Psoas muscle (tissue), 8 donors: ENCODE results near the gene MGRN1. TPM values are rescaled to one million over a fixed set of nuclear protein-coding genes. Genes with fewer than 3 reads are reported as not detected.

Experiments
- ATAC-seq, 4 donors: fragments of 200-7000 bp; cut with Tn5 transposase; one replicate each; pipeline ENCODE4 v1.9.1; 2020; ENCODE audit warnings: moderate library complexity in 3 of 4, mild to moderate bottlenecking in 2 of 4
- DNase-seq, 2 donors: peaks; one replicate each; pipeline ENCODE4 v3.0.0-alpha.2; 2020
- H3K27ac ChIP-seq: fragments of 200-600 bp; one replicate; pipeline ENCODE4 v1.8.0; 2022
- H3K27me3 ChIP-seq, 3 donors: fragments of 200-600 bp in 1 of 3; one replicate each; pipeline versions ENCODE4 v1.6.1 to v1.8.0; 2013 to 2022; ENCODE audit warnings: low read length in 2 of 3, mild to moderate bottlenecking in 2 of 3, moderate library complexity in 1 of 3; ENCODE audit not compliant: insufficient read depth in 3 of 3
- H3K36me3 ChIP-seq, 2 donors: fragments of 200-600 bp in 1 of 2; one replicate each; pipeline versions ENCODE4 v1.6.1 to v1.8.0; 2013 to 2022; ENCODE audit warnings: low read depth in 1 of 2, mild to moderate bottlenecking in 1 of 2, moderate library complexity in 1 of 2; ENCODE audit not compliant: insufficient read depth in 1 of 2
- H3K4me1 ChIP-seq: fragments of 200-600 bp; one replicate; pipeline ENCODE4 v1.8.0; 2022
- H3K4me3 ChIP-seq: fragments of 200-600 bp; one replicate; pipeline ENCODE4 v1.8.0; 2022; ENCODE audit warnings: mild to moderate bottlenecking
- H3K9me3 ChIP-seq: fragments of 200-600 bp; one replicate; pipeline ENCODE4 v1.8.0; 2022
- WGBS, 3 donors: extraction: QIAGEN DNeasy Blood & Tissue Kit; methylation state at CpG; one replicate each; pipeline versions ENCODE4 v1.1.6 to v1.1.7; 2013; 5-methylcytosine and 5-hydroxymethylcytosine counted together
- intact Hi-C, 2 donors: fragments of 100-400 bp; cut with DNase I; formaldehyde crosslinking; loops; one replicate each; pipeline versions ENCODE4 v1.11.0 to v1.14.2; 2022
- polyA plus RNA-seq, 3 donors: library from polyadenylated mRNA; stranded (reverse); fragments of 200-250 nt; gene quantifications; one replicate each; pipeline ENCODE4 v1.2.3, GENCODE V29; 2013
- total RNA-seq, 4 donors: library from RNA; stranded (reverse); fragmentation: NEBNext Ultra II Directional in 2 of 4; extraction: Animal tissue kit (Norgen Biotek cat#: 25700) in 2 of 4; gene quantifications; one replicate each; pipeline versions ENCODE4 v1.2.1 to v1.2.4, GENCODE V29; 2021 to 2023
- TF ChIP-seq, protein P1 (sequence below): fragments of 200-600 bp; IDR thresholded peaks from one replicate; pipeline ENCODE4 v1.8.0; 2022; ENCODE audit warnings: antibody characterized with exemption
- donor health status: healthy with polysubstance abuse.
- donor health status: DM: no; HTN: no; CAD: no; lungs with moderate emphysema.
- donor health status: Bipolar disorder and iron deficiency.
- donor health status: healthy.
- donor health status: DM: yes; HTN: yes; CAD: no.
- donor health status: DM: no; HTN: no; CAD: no.
- donor health status: DM: no; HTN: no; CAD: no.
- donor health status: DM: yes; HTN: yes; CAD: no.

Gene MGRN1
- total and polyA plus RNA-seq, 7 donors: 20.2 to 63.1 (median 44.2) TPM

DNA sequence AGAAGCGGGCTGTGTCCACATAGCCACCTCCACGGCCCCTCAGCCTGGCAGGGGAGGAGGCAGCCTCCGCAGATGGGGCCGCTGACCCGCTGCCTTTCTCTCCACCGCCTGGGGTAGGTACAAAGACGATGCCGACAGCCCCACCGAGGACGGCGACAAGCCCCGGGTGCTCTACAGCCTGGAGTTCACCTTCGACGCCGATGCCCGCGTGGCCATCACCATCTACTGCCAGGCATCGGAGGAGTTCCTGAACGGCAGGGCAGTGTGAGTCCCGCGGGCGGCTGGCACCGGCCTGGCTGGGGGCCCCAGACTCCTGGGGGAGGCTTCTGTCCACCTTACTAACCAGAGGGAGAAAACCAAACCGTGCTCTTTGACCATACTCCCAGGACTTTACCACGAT, 27.9 kb downstream of the MGRN1 start:
- Histone ChIP-seq H3K27ac (no peak overlapping the region), H3K27me3 (no peaks in the 10 kb centered on the region), H3K36me3 (peaks cover 4 to 73% of the 10 kb centered on the region in 2 donors), H3K9me3 (no peaks in the 10 kb centered on the region), H3K4me1 (no peaks in the 10 kb centered on the region), H3K4me3 (no peak overlapping the region)
- ATAC-seq (no peak), DNase-seq (no peak)
- intact Hi-C loops: no loop called here
- WGBS, 3 donors: 92 to 95% (median 94%) methylated on average over 24 to 25 of the region's 25 CpGs
- TF ChIP-seq, protein P1, sequence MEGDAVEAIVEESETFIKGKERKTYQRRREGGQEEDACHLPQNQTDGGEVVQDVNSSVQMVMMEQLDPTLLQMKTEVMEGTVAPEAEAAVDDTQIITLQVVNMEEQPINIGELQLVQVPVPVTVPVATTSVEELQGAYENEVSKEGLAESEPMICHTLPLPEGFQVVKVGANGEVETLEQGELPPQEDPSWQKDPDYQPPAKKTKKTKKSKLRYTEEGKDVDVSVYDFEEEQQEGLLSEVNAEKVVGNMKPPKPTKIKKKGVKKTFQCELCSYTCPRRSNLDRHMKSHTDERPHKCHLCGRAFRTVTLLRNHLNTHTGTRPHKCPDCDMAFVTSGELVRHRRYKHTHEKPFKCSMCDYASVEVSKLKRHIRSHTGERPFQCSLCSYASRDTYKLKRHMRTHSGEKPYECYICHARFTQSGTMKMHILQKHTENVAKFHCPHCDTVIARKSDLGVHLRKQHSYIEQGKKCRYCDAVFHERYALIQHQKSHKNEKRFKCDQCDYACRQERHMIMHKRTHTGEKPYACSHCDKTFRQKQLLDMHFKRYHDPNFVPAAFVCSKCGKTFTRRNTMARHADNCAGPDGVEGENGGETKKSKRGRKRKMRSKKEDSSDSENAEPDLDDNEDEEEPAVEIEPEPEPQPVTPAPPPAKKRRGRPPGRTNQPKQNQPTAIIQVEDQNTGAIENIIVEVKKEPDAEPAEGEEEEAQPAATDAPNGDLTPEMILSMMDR: no peak

DNA sequence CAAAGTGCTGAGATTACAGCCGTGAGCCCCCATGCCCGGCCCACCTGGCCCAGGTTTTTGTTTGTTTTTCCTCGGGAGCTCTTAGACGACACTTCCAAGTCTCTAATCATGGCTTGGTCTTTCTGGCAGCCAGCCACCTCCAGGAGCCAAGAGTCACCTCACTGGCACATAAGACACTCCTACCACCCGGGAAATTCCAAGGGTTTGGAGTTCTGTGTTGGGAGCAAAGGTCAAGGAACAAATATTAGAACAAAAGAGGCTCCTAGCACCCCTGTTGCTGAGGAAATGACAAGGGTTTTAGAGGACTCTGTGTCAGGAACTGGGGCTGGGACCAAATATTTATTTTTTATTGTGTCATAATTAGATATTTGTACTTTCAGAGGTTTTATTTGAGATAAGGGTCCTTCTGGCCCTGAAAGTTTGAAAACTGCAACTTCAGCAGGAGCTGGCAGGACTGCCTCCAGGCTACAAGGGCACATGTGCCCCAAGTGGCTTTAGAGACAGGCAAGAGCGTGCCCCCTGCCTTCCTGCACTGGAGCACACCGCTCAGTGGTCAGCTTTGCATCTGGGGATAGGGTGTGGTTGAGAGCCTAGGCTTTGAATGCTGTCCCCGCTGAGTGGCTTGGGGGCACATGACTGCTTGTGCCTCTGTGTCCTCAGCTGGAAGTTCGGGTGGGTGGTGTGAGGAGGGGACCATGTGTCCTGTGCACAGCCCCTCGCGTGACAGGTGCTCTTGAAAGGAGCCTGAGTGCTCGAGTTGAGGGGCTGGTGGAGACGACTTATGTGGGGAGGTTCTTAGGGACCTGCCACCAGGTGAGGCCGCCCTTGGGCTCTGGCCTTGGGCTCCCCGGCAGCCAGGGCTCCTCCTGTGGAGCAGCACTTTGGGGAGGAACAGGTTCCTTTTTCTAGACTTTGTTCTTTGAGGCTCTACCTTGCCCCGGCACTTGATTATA, 29.7 kb downstream of the MGRN1 start:
- Histone ChIP-seq H3K4me1 (no peaks in the 10 kb centered on the region), H3K36me3 (peaks cover 4 to 90% of the 10 kb centered on the region in 2 donors), H3K4me3 (no peak overlapping the region), H3K27me3 (no peaks in the 10 kb centered on the region), H3K27ac (no peak overlapping the region), H3K9me3 (no peaks in the 10 kb centered on the region)
- TF ChIP-seq, protein P1: no peak
- WGBS, 3 donors: 79 to 84% (median 81%) methylated on average over 16 of the region's 16 CpGs
- intact Hi-C loops: no loop called here
- ATAC-seq (no peak), DNase-seq (no peak)

DNA sequence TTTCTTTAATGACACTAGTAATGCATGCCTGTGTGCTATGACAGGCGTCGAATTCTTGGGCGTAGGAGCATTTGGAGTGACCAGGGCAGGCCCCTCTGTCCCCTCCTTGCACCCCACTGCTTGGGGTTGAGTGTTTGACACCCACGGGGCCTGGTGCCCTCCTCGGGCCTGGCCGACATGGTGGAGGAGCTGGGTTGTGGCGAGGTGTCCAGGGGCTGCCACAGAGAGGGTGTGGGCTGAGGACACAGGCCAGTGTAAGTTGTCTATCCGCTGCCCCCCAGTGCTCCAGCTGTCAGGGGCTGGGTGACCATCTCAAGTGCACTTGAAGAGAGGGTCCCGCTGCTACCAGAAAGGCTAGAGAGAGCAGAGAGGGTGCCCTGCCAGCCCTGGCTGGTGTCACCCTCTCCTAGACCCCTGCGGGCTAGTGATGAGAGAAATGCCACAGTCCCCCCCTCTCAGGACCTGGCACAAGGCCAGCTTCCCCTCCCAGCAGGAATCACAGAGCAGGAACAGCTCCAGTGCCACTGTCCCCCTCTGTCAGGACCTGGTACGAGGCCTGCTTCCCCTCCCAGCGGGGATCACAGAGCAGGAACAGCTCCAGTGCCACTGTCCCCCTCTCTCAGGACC, 30.5 kb downstream of the MGRN1 start:
- ATAC-seq (no peak), DNase-seq (no peak)
- Histone ChIP-seq H3K27ac (no peak overlapping the region), H3K27me3 (no peaks in the 10 kb centered on the region), H3K4me3 (no peak overlapping the region), H3K4me1 (no peaks in the 10 kb centered on the region), H3K9me3 (no peaks in the 10 kb centered on the region), H3K36me3 (peaks cover 4 to 94% of the 10 kb centered on the region in 2 donors)
- intact Hi-C loops: no loop called here
- 90 to 95% (median 92%) methylated on average over 12 of the region's 12 CpGs for WGBS, 3 donors
- TF ChIP-seq, protein P1: no peak

DNA sequence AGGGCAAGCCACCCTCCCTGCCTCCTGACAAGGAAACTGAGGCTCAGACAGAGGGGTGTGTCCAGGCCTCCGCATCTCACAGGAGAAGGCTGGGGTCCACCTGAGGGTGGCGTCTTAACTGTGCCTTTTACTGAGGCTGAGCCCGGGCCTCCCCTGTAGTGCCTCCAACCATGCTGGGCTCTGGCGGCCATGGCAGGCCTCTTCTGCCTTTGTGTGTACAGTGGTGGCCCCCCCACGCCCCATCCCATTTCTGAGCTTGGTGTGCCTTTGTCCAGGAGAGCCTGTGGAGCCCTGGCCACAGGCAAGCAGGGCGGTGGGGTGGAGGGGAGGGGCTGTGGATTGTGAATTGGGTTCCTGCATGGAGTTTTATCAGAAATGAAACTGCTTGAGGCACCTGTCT, 31.2 kb downstream of the MGRN1 start:
- H3K27ac ChIP-seq: no peak overlapping the region
- no peak for DNase-seq
- TF ChIP-seq, protein P1: no peak
- no peak for ATAC-seq
- H3K27me3 ChIP-seq: no peaks in the 10 kb centered on the region
- WGBS, 3 donors: 95 to 96% (median 96%) methylated on average over 6 of the region's 6 CpGs
- H3K4me1 ChIP-seq: no peaks in the 10 kb centered on the region
- peaks cover 4 to 89% of the 10 kb centered on the region in 2 donors for H3K36me3 ChIP-seq
- no peak overlapping the region for H3K4me3 ChIP-seq
- no peaks in the 10 kb centered on the region for H3K9me3 ChIP-seq
- intact Hi-C loops: no loop called here
